OCI-LY7 (cell line): ENCODE results near the gene LHX4.

Experiments used
- EZH2phosphoT487 ChIP-seq: fragments of 200-600 bp; sonication (generic); IDR thresholded peaks from 2 replicates; pipeline ENCODE4 v1.6.1; 2018; ENCODE audit warnings: low read depth, borderline replicate concordance, mild to moderate bottlenecking, mixed run types, antibody characterized with exemption, low read length, moderate library complexity, mixed read lengths
- TF ChIP-seq, protein P1 (sequence below): fragments of 200-600 bp; sonication (generic); conservative IDR thresholded peaks from 2 replicates; pipeline ENCODE4 v1.5.1; 2014; ENCODE audit warnings: mild to moderate bottlenecking, antibody characterized with exemption, low read length, moderate library complexity, mixed read lengths

DNA sequence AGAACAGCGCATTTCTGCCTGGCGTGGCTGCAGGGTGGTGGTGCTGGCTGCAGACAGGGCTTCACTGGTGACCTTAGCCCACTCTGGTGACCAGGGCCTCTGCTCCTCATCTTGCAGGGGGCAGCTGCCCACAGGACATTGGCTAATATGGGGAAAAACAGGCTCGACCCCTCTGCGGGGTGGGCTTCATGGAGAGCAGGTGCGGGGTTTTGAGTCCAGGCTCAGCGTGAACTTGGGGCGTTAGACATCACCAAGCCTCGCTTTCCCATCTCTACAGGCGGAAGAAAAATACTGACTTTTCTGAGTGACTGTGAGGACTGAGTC is 24.4 kb downstream of the LHX4 start:
- TF ChIP-seq, protein P1, sequence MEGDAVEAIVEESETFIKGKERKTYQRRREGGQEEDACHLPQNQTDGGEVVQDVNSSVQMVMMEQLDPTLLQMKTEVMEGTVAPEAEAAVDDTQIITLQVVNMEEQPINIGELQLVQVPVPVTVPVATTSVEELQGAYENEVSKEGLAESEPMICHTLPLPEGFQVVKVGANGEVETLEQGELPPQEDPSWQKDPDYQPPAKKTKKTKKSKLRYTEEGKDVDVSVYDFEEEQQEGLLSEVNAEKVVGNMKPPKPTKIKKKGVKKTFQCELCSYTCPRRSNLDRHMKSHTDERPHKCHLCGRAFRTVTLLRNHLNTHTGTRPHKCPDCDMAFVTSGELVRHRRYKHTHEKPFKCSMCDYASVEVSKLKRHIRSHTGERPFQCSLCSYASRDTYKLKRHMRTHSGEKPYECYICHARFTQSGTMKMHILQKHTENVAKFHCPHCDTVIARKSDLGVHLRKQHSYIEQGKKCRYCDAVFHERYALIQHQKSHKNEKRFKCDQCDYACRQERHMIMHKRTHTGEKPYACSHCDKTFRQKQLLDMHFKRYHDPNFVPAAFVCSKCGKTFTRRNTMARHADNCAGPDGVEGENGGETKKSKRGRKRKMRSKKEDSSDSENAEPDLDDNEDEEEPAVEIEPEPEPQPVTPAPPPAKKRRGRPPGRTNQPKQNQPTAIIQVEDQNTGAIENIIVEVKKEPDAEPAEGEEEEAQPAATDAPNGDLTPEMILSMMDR = no peak
- no peak for TF ChIP-seq EZH2phosphoT487
